Measurements from ENCODE around the gene MITF.
A peak's percentile ranks its signal among the peaks of the same experiment; 100 is the strongest.

MITF gene

DNA sequence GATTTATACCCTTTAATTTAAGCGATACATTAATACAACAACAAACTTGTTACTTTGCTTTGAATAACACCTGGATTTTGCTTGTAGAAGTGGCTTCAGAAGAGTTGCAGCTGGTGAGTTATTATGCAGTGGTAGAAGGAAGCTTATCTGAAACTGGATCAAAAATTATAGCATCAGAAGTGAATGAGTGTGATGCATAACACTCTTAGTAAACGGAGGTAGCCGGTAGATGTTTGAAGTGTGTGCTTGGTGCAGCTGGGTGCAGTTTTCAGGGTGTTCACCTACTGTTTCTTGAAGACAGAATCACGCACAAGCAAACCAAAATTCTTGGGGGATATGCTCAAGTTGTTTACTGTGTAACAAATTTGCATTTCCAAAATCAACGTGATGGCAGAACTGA lies 103.1 kb downstream of the MITF start:
- no peak for DNase-seq

DNA sequence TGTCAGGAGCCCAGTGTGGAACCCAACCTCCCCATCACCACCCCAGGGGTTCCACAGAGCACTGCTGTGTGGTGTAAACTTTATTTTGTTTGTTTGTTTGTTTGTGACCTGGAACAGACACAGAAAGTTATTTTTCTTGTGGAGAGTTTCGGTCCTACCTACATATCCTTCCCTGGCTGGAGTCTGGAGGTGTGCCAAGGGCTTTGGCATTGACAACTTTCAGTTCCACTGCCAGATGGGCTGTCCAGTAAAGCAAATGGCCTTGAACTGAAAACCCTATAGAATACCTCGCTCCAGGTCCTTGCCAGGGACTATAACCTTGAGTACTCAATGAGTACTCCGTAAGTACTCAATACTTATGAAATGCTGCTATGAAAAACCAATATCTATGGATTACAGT lies 103.5 kb downstream of the MITF start:
- DNase-seq, result no peak

DNA sequence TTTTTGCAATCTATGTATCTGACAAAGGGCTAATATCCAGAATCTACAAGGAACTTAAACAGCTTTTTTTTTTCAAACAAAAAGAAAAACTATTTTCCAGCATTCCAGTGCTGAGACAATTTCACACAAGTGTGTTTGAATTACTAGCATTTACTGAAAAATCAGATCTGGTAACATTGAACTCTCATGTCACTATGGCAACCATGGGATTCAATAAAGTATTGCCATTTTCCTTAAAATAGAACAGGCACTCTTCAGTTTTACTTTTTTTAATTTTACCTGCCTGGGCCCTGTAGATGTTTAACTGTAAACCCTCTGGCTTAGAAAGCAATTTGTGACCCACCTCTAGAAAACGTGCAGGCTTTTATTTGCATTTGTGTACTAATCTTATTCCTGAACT lies 105.4 kb downstream of the MITF start:
- no peak for DNase-seq

DNA sequence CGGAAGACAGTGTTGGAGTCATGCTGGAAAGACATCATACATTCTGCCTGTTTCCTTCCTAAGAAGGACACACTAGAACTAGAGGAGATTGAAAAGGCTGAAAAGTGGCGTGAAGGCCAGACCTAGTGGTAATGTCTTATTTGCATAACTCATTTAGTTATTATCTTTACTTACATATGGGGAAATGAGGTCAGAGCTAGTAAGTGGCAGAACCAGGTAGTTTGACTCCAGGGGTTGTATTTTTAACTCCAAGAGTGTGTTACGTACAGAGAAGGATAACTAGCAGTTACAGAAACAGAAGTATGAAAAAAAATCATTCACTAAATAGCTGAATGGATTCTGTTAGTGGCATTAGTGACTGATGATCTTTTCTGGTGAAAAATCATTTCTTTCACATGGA lies 108.0 kb downstream of the MITF start:
- no peak for DNase-seq

DNA sequence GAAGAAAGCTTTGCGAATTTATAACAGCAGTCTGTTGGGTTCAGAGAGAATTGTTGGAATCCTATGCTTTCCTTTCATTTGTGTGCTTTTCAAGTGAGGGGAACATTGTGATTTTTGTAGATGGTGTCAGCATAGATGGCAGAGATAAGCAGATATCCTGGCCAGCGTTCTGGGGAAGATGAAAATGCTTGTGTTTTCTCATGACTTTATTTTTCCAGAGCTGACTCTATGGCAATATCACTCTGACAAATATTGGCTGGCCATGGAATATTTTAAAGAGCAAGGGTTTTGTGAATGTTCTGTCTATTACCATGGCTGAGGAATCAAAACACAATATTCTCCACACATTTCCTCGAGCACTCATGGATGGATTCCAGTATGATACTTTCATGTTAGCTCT lies 108.8 kb downstream of the MITF start:
- no peak for DNase-seq

DNA sequence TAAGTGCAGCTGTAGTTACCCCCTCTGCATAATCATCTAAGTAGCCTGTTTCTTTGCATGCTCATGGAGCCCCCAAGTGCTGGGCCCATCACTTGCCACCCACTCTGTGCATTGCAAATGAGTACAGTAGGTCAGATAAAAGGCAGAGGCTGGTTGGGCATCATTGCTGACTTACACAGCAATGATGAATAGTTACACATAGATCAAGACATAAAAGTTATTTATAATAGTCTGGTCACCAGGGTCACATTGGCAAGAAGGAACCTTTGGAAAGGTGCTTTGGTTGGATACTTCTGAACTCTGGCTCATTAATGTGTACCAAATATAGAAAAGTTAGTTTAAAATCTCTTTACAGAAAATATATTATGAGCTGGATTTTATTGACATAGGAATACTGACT lies 111.6 kb downstream of the MITF start:
- DNase-seq, result no peak

DNA sequence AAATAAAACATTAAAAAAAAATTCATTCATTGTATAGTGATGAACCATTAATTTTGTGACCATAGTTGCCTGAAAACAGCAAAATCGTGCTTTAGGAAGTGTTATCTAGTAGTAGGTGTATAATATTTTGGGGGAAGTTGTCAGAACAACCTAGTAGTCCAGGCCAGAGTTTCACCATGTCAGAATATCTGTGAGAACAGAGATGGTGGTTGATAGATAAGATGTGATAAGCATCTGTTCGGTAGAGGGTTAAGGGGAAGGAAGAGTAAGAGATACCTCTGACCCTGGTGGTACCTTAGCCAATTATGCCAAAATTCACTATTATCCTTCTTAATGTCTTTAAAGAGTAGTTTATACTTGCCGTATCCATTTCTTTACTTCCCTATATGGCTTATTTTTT lies 113.8 kb downstream of the MITF start:
- DNase-seq, result no peak

DNA sequence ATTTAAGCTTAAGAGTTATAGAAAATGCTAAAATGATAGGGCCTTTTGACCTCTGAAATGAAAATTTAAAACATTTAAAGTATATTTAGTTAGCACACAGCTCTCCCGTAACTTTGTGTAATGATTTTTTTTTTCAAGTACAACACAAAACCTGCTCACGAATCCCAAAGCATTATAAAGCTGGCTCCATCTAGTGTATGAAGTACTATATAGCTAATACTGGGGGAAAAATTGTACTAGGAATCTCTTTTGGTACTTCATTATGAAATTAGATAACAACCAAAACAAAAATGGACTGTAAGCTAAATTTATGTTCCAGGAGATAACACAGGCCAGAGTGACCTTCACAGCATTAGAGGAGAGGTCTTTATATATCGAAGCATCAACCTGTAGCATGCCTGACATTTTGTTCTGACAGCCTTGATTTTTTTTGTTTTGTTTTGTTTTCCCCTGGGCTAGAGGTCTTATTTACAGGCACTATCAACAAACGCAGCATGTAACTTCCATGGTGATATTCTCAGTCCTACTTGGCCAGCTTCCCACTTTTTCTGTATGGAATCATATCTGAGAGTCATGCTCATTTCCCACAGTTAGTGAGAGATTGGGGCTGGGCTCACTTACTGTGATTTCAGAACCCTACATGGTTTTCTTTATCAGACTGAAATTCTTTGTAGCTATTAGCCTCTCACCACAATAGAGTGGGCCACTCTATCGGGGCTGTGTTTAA lies 116.3 kb downstream of the MITF start:
- DNase-seq, result peak; percentile 35

DNA sequence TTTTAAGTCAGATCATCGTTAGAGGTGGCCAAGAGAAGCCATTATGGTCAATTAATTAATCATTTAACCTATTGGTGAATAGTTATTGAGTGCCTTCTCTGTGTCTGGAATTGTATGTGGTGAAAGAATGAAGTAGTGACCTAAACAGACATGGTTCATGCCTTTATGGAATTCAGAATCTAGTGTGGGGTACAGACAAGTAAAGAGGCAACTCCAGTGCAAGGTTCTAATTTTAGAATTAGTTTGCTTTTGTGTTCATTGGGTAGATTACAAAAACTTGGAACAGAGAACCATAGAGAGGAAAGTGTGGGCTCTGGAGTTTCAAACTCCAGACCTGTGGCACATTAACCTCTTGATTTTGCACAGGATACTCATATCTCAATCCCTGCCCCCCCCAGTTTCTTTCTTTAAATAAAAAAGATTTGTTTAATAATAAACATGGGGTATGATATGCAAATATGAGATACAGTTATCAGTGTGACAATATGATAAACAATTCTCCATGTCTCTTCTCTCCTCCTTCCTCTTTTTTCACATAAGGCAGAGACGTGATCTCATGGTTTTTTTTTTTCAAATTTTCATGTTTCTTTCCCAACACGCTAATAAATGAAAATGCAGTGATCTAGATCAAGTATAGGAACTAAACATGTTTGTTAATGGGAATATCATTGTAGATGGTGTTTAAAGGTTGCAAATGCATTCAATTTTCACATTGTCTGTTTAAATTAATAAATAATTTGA lies 117.9 kb downstream of the MITF start:
- peak; percentile 48 for DNase-seq

DNA sequence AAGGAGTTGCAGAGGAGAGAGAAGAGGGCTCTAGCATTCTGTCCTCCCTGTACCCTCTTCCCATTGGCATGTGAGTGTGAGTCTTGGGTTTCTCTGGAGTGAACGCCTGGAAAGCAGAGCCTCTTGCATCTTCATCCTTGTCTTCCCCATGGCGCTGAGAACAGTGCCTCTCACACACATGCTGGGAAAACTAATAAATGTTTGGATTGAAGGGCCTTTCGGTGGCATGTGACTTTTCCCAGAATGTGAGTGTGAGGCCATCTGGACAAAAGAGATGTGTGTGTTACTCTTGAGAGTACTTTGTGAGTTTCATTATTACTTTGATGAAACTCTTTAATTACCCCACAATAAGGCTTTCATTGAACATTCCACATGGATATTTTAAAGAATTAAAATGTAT lies 122.3 kb downstream of the MITF start:
- DNase-seq, result no peak

DNA sequence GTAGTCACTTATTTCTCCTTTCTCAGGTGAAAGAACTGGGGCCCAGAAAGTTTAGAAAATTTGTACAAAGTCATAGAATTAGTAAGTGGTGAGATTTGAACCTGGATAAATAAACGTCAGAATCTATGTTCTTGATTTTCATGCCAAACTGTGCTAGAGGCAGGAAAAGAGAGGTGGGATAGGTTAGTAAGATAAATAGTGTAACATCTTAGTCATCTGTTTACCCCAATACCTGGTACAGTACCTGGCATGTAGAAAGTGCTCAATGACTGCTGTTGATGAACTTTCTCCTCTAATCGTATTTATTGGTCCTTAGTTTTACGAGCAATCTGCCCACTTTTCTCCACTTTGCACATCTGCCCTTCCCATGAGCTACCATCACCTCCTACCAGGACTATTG lies 124.9 kb downstream of the MITF start:
- no peak for DNase-seq

DNA sequence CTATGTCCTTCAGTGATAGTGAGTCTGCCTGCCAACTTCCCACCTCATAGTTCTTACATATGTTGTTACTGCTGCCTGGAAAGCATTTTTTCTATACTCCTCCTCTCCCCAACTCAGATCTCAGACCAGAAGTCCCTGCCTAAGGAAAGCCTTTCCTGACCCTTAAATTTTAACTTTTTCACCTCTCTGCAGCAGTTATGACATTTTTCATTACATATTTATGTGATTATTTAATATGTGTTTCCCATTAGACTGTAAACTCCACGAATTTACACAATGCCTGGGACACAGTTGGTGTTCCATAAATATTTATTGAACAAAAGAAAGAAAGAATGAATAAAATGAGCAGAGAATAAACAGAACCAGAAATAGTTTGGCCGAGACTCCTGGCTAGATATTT lies 125.5 kb downstream of the MITF start:
- no peak for DNase-seq

DNA sequence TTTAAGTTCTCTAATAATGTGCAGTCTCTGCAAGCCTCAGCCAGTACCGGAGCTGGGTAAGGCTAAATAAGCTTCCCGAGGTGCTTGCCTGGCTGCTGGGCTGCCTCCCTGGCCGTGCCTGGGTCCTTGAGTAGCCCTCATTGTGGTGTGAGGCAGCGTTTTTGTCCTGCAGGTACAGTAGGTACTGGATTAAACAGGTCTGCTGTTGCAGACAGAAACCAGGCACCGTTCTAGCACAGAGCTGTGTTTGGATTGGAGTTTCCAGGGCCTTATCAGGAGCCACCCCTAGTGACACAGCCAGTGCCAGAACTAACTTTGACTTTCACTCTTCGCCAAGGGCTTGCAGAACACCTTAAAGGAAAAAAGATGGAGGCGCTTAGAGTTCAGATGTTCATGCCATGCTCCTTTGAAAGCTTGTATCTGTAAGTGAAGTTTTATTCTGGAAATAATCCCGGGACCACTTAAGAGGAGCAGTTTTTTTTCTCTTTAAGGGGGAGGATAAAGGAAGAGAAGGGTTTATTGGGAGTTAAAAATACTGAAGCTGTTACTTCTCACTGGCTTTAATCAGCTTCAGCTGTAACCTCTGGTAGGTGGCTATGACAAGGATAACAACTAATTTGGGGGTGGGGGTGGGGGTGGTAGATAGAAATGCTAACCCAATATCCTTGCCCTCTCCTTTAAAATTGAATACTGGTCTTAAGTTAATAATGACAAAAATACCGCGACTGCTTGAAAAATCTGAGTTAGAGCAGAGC lies 126.8 kb downstream of the MITF start:
- DNase-seq, result no peak

DNA sequence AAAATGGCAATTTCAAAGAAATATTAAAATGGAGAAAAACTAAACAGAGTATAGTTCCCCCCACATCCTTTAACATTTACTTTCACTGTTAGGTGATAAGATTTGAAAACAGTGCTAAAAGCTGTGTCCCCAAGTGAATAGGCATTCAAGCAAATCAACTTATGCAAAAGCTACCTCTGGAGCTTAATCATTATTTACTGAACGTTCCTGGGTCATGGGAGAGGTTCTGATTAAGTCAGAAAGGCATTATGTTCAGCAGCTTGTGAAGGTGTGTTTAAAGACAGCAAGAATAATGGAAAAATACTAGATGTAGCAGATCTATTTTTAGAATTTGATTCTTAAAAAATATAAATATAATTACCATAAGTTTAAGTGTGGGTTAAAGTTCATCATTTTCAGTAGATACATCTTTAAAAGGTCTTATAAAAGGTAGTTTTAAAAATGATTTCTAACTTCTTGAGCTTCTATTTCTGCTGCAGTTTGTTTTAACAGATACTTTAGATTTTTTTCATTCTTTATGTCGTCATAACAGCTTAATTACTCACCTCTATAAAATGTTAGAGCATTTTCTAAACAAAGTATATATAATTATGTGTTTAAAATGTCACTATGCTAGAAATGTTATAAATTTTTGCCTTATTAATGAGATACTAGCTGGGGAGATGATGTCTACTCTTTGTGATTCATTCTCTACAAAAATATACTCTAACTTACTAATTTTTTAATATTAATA lies 127.9 kb downstream of the MITF start:
- no peak for DNase-seq

DNA sequence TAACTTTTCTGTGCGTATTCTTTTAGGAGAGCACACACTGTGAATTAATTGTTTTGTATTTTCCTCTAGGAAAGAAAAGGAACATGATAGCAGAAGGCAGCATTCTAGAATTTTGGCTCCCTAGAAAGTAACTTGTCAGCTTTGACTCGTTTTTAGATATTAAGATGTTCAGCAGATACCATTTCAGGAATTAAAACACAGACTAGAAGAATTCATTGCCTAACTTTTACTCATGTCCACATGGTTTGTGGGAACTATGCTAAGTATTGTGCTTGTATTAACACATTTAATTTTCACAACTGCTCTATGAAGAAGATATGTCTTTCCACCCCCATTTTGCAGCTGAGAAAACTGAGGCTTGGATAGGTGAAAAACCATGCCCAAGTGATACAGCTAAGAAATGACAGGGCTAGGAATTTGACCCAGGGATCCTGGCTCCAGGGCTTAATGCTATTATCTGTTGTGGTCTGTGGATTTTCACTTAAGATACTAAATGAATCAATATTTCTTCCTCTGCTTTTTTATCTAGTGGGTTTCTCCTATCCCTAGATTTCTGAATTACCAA lies 128.8 kb downstream of the MITF start:
- peak; percentile 21 for DNase-seq

DNA sequence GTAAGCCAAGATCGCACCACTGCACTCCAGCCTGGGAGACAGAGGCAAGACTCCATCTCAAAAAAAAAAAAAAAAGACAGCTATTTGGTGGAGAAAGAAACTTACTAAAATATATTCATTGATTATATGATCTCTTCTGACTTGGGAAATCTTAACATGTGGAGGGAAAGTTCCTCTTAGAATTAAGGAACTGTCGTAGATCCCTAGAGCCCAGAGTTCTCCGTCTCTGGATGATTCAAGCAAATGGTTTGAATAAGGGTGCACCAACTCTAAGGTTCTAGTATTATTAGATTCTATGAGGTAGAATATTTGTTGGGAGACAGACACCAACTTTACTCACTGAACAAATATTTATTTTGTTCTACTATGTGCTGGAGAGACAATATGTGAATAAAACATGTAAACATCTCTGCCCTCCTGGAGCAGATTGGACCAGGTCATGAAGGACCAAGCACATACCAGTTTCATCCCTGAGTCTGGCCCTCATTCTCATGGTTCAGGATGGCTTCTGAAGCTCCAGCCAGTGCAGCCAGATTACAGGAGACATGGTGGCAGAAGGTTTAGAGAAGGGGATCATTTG lies 129.7 kb downstream of the MITF start:
- DNase-seq, result peak; percentile 15

DNA sequence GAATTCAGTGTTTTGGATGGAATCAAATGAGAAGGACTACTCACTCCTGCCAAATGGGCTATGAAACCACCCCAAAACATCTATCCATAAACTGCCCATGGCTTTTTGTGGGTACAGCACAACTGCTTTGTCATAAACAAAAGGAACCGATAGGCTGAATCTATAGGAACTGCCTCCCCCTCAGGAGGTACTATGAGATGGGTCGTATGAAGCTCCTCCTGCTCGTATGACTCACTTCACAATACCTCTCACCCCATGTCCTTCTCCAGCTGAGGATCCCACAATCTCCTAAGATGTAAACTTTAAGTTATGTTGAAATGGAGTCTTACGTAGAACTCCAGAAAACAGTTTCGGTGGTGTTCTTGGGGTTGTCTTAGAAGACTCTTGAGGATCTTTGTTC lies 130.4 kb downstream of the MITF start:
- no peak for DNase-seq

DNA sequence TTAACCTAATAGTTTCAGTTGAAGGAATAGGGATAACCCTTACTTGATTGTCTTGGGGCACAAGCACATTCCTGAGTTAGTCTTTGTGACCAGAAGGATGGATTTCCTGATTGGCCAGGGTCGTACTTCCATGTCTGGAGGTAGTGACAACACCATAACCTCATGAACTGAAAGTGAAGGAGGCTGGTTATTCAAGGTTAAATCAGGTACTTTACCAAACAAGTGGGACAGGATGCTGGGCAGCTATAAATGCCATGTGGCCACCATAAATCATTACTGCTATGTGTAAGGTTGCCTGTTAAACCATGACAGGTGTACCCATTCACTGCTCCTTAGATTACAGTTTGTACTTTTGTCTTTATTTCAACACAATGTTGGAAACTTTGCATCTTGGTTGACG lies 132.0 kb downstream of the MITF start:
- DNase-seq, result no peak

DNA sequence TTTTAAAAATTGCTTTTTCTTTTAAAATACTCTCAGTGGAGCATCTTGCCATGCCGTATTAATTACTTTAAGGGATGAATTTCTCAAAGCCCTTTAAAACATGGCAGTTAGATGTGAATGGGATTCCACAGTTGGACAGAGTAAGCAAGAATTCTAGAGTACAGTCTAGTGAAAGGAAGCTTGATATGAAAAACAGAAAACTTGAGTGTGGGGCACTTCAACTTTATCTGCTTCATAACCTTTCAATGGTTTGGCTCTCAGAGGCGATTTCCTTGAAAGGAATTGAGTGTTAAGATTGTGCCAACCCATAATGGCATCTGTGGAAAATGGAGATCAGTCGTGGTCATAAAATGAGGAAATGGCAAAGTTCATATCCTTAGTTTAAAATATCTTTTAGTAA lies 132.6 kb downstream of the MITF start:
- DNase-seq, result peak; percentile 14

DNA sequence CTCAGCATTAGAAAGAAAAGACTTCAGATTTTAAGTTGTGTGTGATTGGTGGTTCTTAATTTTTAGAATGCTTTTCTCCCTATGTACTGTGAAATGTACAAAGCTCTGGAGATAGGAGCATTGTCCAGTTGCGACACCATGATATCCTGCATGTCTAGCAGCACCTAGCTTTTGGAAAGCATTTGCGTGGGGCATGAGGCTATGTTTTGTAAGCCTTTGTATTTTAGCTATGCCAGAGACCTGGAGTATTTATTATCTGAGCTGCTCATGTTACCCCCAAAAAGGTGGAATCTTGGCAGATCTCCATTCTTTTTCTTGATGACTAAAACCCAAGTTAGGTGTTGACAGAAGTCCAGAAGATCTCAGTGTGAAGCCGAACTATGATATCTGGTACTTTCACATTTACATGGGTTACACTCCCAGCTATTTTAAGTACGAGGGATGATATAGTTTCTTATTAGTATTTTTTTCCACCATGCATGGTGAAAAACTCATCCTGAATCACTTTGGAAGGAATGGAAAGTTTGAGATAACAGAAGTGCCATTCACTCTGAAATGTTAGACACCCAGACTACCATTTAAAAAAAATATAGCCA lies 133.6 kb downstream of the MITF start:
- DNase-seq, result no peak

DNA sequence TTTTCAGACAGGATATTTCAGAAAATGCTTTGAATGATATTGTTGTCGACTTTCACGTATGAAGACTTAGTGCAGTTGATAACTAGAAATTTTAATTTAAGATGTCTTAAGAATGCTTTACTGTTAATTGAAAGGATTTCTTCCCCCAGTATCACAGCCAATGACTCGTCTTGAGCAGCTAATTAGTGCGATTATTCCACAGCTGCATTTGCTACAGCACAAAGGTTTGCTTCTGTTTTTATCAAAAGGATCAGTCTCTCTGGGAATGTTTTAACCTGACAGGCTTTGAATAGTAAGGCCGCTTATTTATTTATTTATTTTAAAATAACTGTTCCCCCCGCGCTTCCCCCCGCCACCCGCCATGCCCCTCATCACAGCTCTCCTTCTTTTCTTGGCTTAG lies 136.8 kb downstream of the MITF start:
- DNase-seq, result no peak

DNA sequence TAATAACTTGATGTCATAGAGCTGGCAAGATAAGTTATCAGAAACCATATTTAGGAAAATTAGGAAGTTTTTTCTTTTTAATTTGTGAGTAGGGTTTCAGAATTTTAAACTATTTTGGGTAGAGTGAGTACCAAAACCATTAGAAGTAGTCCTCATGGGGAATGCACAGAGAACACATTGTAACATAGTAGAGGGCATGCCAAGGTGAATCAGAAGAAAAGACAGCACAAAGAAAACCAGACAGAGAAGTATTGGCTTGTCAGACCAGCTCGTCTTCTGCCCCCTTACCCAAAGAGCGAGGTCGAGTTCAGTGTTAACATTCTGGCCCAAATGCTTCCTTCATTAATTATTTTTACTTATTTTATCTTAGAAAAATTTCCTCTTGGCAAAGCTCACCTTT lies 139.0 kb downstream of the MITF start:
- no peak for DNase-seq

Data from suppressor macrophage treated with lipopolysaccharide for 4 hours (primary cell).